HG03139 (cell line): ENCODE data around the gene ANGPTL2.

Experiments used
- ATAC-seq: cut with Tn5 transposase; IDR thresholded peaks from one replicate; pipeline ENCODE4 v1.9.1; 2021; ENCODE audit not compliant: unreplicated experiment

ANGPTL2 gene

DNA sequence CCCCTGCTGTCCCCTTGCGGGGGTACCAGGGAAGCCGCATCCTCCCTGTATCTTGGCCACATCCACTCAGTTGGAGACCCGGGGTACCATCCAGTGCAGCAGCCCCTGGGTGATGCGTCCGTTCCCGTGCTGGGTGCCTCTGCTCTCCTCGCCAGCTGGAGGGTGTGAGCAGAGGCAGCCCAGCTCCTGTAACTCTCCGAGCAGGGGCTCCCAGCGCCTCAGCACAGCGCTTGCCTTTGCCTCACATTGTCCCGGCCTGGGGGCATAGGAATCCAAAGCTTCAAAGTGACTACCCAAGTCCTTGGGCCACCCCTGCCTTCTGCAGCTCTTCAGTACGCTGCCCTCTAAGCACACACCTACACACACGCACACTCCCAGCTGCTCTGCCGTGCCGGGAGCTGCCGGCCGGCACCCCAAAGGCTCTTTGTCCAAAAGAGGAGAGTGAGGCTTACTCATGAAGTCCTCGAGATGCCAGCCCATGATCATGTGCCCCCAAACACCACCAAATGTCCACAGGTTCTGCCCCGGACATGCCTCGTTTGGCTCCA lies 733 bp downstream of the ANGPTL2 start:
- ATAC-seq: no peak

DNA sequence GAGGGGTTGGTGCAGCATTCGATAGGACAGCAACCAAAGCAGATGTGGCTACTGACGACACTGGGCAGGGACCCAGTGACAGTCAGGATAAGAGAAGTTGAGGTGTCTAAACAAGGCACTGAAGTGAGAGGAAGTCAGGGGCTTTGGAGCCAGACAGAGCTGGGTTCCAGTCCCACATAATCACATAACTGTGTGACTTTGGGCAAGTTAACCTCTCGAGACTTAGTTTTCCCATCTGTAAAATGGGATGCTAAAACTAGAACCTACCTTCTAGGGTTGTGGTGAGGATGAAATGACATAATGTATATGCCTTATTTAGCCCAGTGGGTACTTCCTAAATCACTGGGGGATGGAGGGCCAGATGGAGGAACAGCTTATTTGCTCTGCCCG lies 3.1 kb downstream of the ANGPTL2 start:
- ATAC-seq: no peak

DNA sequence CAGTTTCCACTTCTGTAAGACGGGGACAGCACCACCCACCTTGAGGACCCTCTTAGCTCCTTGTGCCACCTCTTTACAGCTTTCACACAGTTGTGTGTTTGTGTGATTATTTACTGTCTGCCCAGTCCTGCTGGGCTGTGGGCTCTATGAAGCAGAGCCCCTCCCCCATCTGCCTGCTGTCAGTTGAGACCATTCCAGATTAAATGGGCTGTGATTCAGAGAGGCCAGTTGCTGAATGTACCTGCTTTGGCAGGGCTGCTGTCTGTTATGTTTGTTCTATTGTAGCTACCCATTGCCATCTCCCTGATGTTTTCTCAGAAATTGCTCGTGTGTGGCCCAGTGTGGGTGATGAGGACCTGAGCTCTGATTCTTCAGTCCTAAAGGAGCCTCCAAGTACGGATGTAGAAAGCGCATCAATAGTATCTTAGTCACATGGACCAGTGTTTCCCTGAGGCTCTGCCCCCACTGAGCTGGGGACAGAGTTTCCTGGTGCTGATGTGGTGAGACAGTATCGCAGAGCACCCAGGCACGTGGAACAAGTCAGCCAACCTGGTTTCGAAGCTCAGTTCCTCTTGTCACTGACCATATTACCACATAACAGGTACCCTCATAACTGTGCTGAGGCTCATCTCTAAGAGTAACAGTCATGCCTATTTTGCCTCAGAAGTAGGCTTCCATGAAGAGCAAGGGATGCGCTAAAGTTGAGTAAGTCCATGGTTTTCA lies 3.7 kb downstream of the ANGPTL2 start:
- no peak for ATAC-seq

DNA sequence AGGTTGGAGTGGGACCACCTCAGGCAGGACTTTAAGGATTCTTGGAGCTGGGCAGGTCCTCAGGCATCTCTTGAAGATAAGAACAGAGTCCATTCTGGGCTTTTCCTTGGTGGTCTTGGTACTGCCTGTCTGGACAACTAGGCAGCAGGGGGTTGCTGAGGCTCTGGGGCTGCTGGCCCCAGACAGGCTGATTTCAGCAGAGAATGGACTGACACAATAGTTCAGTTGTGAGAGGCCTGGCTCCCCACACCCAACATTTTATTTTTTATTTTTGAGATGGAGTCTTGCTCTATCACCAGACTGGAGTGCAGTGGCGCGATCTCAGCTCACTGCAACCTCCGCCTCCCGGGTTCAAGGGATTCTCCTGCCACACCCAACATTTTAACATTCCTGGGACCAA lies 4.6 kb downstream of the ANGPTL2 start:
- ATAC-seq: no peak

DNA sequence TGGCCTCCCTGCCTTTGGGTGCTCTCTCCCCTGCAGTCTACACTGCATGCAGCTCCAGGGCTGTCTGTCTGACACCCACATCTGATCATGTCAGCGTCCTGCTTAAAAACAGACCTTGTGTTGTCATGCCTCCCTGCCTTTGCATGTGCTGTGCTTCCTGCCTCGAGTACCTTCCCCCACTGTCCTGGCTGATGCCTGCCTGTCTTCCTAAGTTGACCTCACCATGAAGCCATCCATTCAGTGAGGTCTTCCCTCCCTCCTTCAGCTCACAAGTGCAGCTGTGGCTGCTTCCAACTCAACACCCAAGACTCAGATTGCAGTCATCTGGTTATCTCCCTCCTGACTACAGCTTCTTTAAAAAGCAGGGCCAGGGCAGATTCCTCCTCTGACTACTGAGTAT lies 5.5 kb downstream of the ANGPTL2 start:
- ATAC-seq: no peak

DNA sequence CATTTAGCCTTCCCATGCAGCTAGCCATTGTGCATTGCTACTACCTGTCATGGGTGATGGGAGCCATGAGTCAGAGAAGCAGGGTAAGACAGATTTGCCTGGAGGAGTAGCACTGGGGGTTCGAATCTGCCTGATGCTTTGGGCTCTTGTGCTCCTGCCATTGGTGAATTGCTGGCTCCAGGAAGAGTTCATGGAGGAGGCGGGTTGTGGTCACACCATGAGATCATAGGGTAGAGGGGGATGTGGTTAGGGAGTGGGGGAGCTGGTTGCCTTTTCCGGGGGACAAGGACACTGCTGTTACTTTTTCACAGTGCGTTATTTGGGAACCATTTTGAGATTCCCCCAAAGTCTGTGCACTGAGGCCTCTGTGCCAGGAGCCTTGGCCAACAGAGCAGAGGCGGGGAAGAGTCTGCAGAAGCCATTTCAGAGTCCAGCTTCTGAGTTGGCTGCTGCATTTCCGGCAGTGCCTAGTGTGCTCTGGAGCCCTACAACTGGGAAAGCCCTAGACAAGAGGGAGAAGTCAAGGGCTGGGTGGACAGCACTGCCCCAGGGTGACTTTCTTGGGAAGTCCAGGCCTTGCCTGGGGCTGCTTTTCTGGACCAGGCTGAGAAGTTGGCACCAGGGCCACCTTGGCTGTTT lies 6.2 kb downstream of the ANGPTL2 start:
- ATAC-seq: no peak

DNA sequence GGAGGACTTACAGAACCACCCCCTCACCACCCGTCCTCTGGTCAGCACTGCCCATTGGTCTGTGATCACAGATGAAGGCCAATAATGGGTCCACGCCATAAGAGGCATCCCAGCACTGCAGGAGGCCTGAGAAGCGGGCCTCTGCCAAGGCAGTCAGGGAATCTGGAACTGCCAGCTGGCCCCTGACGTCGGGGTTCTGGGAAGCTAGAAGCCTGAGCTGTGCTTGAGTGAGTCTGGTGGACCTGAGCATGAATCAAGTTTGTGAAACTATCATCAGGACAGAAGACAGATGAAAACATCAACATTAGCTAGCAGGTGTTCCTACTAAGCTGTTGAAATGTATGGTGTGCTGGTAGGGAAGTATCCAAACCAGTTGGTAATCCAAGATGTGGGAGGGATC lies 7.8 kb downstream of the ANGPTL2 start:
- no peak for ATAC-seq

DNA sequence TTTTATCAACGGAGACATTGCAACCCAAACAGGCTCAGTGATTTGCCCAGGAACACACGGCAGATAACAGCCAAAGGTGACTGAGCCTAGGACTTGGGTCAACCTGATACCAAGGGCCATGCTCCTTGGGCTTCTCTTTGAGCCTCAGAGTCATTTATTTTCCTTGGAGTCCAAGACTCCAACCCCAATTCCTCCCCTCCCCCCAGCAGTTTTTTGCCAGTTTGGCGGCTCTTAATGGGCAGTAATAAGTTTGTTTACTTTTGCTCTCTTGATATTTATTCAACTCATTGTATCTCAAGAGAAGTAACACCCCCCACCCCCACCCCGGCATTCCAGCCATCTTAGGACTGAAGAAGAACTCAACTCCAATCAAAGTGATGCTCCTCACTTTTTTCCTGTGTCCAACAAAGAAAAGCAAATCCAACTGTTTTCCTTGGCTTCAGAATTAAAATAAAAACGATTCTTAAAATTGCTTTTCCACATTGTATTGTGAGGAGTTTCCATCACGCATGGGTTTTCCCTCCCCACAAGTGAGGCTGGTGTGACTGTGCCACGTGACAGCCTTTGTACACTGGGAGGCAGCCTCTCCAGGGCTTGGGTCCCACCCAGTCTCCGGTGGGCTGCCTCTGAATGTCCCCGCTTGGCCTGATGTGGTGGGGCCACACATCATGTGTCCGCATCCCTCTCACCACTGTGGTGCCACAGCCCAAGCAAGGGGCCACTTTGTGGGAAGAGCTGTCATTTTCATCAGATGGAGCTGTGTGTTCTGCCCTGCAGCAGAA lies 9.1 kb downstream of the ANGPTL2 start:
- ATAC-seq: no peak

DNA sequence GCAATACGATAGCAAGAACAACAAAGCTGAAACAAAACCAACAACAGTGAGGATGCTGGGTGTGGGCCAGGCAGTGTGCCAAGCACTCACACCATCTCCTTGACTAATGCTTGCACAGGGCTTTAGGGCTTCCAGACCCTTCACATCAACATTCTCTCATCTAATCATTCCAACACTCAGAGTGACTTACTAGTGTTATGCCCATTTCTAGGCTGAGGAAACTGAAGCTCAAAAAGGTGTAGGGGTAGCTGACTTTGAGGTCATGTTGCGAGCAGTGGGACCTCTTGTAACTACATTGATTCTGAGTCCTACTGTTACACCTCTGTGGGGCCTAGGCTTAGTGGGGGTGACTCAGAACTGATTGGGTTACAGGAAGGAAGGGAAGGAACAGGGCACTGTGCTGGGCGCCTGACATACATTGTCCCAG lies 9.7 kb downstream of the ANGPTL2 start:
- no peak for ATAC-seq

DNA sequence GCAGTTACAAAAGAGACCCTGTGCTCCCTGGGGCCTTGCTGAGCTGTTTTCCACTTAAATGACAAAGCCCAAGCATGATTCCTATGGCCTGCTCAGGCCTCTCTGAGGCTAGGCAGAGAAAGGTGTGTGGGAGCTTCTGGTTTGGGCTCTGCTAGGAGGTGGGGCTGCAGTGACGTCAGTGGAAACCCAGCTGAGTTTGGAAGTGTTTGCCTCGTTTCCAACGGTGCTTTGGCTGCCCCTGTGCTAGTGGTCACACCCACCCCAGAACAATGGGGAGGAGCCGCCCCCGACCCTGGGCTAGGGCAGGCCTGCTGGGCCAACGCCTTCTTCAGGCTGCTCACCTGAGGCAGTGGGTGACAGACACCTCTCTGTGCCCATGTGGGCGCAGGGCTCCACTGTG lies 10.4 kb downstream of the ANGPTL2 start:
- ATAC-seq: no peak

DNA sequence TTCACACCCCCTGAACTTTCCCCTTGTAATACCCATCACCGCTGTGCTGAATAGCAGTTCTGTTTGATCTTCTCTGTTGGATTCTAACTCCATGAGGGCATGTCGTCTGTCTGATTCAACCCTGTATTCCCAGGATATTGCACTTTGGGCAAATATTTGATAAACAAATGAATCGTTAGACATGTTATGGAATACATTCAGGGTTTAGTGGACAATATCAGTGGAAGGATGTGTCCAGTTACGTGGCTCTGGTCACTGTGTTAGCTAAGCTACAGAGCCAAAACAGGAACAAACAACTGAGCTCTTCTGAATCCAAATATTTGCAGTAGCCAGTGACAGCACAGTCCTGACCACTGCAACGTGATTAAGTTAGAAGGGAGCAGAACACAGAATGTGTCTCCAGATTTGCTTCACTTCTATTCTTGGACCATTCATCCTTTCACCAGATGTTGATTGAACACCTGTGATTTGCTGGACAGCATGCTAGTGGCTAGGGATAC lies 13.2 kb downstream of the ANGPTL2 start:
- no peak for ATAC-seq

DNA sequence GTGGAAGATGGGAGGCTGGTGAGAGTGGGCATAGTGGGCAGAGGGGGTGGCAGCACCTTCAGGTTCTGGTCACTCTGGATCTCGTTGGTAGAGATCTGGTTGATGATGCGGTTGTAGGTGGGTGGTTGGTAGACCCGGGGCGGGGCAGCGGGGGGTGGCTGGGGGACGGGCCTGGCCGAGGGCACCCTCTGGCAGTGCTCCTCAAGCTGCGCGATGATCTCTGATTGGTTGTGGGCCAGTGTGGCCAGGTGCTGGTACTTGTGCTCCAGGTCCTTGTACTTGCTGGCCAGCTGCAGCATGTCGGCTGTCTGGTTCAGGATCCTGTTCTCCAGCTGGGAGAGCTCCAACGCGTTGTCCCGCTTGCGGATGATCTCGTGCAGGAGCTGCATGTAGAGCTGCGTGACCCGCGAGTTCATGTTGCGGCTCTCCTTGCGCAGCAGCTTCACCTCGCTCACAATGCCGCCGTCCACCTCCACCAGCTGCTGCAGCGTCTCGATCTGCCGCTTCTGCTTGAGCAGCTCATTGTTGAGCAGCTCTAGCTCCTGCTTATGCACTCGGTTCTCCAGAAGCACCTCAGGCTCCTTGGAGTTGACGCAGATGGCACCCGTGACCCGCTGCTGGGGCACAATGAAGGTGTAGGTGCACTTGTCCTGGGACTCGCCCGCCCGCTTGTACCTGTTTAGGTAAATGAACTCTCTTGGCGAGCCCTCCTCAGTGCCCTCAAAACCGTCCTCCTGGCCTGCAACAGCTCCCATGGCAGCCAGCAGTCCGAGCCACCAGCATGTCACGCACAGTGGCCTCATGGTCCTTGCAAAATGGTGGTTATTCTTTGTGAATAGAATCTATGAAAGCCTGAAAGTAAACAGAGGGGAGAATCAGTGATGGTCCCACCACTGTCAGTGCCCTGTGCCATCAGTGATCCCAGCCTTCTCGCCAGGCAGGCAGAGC lies 14.2 kb downstream of the ANGPTL2 start:
- no peak for ATAC-seq

DNA sequence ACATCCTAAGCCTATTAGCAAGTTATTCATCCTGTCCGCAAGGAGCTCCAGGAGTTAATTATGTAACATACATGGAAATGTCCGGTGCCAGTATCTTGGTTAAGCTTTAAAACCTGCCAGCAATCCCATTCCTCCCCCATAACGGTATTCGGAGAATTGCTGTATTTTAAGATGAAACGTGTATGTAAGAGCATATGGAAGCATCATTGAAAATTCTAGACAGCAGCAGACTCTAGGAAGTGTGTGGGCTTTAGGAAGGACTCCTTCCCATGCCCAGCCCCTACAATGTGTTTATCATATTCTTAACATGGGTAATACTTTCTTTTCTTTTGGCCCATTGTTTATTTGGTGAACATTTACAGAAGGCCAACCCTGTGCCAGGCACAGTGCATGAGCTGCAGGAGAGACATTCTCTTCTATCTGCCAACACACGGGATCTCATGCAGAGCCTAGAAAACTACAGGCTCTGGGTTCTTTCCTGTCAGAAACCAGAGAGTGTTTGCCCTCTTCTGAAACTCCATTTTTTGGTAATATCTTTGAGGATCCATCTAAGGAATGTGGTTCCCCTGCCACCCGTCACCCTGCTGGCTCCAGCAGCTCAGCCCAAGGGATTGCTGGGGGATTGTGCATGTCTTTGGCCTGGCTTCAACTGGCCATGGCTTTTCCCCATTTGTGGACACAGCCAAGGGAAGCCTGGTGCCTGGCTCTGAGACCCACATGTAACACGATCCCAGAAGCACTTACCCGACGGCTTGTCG lies 15.1 kb downstream of the ANGPTL2 start:
- ATAC-seq: no peak

DNA sequence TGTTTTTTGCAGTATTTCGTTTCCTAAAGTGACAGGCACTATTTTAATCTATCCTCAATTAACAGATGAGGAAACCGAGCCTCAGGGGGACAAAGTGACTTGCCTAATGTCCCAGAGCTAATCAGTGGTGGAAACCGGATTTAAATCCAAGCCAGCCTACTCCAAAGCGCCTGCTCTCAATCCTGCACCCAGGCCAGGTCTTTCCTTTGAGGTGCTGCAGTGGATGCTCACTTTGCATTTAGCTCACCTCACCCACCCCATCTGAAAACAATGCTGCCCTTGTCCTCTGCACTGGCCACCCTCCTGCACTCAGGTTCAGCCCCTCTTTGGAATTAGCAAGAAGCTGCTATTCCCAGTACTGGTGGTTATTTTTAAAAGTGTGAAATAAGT lies 16.0 kb downstream of the ANGPTL2 start:
- ATAC-seq: no peak

DNA sequence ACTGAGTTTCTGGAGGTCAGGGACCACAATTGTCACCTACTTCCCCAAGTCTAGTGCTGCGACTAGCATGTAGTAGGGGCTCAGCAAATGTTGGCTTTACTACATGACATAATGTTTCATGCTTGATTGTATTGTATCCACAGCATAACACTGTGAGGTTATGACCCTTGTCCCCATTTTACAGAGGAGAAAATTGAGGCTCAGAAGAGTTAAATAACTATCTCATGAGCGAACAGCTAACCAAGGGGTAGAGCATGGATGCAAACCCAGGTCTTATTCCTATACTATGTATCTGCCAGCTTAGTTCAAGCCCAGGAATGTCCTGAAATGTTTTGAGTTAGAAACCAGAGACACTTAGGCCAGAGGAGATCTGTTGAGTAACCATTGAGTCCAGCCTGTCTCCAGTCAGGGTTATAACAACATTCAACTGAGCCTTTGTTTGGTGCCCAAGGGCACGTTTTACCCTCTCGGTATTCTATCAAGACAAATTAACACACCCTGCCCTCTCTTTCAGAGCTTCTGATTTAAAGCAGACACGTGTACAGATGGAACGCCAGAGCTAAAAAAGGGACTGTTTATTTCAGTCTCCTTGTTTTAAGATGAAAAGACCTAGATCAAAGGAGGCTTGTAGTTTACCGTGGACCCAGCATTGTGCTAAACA lies 16.5 kb downstream of the ANGPTL2 start:
- ATAC-seq: no peak

DNA sequence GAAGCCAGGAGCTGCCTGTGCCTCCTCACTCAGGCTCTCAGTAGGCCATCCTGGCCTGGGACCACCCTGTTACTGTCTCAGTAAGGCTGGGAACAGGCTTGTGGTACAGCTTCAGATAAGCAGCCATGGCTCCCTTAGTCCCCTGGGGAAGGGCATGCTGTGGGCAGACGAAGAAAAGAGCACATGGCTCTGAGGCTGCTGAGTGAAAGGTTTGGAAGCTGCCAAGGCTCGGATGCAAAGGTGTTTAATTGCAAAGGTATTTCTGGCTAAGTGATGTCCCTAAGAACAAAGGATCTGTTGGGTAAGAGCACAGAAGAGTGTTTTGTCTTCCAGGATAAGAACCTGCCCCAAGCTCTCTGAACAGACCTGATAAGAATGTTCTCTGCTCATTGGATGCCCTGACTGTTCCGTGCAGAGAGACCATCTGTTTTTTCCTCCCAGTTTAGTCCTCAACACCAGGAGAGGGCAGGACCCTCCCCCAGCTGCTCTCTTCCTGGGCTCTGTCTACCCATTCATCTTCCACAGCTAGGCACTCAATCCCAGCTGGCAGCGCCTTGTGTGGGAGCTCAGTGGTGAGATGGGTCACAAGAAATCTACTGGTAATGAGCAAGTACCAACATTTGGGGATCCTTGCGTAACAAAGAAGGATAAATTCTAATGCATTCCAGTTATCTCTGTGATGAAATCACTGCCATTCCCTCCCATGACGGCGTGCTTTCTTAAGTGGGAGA lies 17.7 kb downstream of the ANGPTL2 start:
- ATAC-seq: no peak

DNA sequence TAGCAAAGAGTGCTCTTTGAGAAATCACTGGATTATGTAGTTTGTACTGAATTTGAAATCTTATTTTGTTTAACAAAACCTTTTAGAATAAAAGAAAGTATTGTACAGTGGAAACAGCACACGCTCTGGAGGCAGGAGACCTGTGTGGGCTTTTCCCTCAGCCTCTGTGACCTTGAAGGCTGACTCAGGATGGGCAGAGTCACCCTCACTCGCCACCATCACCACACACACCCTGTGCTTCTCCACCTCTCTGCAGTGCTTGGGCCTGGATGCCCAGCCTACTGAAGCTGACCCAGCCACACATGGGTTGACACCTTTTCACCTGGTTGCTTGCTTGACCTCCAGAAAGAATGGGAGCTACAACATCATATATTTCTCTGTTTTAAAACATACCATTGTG lies 19.6 kb downstream of the ANGPTL2 start:
- ATAC-seq: no peak

DNA sequence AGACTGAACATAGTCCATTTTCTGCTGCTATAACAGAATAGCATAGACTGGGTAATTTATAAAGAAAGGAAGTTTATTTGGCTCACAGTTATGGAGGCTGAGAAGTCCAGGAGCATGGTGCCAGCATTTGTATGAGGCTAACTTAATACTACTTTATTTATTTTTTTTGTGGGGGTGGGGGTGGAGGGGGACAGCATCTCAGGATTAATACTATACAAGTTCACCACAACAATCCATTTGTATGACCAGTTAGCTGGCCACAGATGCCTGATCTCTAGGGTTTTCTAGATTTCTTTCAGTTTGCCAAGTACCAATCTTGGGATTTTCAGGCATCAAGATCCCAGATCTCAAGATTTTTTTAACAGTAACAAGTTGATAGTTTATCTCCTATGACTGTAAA lies 20.3 kb downstream of the ANGPTL2 start:
- no peak for ATAC-seq

DNA sequence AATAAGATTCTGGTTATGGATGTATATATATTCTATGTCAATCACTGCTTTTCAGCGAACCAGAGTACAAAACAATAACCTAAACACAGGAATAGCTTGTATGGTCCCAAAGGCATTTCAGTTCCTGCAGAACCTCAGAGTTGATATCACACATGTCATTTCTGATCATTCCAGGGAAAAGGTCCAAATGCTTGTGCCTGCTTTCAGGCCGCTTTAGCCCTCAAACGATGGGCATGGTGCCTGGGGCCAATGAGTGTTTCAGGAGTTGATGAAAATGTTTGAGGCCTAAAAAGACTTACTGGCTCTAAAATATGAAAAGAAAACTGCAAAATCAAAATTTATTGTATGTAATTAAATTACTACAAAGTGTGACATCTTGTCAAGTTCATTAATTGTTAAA lies 22.8 kb downstream of the ANGPTL2 start:
- no peak for ATAC-seq
